Uterus (tissue), 2 donors: ENCODE results near the gene FCHSD2.

Source experiments
- POLR2A ChIP-seq, 2 donors: fragments of 450-650 bp; IDR thresholded peaks; one replicate each; pipeline ENCODE4 v1.6.1; 2016; ENCODE audit warnings: antibody characterized with exemption in 2 of 2, mild to moderate bottlenecking in 1 of 2, moderate library complexity in 1 of 2
- TF ChIP-seq, protein P1 (sequence below), 4 experiments: fragments of 200-600 bp in 2 of 4; fragments of 450-650 bp in 2 of 4; sonication (generic) in 2 of 4; IDR thresholded peaks; one replicate each; pipeline ENCODE4 v1.5.1; 2016 to 2019; ENCODE audit warnings: antibody characterized with exemption in 4 of 4, mild to moderate bottlenecking in 2 of 4, moderate library complexity in 1 of 4

DNA sequence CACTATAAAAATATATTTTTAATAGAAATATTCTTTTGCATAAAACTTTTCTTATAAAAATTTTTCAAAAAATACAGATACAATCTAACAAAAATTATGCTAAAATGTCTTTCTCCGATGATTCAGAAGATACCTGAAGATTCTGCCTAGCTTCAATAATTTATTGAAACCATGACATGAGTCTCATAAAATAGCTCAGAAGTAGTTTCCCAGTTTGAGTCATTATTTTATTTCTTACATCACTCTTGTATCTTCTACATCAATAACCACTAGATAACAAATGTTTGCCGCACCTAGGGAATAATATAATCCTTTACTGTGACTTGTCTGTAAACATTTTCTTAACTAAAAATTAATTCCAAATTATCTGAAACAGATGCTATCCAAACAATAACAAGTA, 158.6 kb downstream of the FCHSD2 start:
- TF ChIP-seq, protein P1, sequence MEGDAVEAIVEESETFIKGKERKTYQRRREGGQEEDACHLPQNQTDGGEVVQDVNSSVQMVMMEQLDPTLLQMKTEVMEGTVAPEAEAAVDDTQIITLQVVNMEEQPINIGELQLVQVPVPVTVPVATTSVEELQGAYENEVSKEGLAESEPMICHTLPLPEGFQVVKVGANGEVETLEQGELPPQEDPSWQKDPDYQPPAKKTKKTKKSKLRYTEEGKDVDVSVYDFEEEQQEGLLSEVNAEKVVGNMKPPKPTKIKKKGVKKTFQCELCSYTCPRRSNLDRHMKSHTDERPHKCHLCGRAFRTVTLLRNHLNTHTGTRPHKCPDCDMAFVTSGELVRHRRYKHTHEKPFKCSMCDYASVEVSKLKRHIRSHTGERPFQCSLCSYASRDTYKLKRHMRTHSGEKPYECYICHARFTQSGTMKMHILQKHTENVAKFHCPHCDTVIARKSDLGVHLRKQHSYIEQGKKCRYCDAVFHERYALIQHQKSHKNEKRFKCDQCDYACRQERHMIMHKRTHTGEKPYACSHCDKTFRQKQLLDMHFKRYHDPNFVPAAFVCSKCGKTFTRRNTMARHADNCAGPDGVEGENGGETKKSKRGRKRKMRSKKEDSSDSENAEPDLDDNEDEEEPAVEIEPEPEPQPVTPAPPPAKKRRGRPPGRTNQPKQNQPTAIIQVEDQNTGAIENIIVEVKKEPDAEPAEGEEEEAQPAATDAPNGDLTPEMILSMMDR (IDR thresholded peaks at IDR 0.05) = no peak
- TF ChIP-seq POLR2A (IDR thresholded peaks at IDR 0.05) = no peak
